Occipital lobe (tissue), 3 donors: ENCODE data around the gene OXGR1. TPM values are rescaled to one million over a fixed set of nuclear protein-coding genes. Genes with fewer than 3 reads are reported as not detected.

Source experiments
- DNase-seq: peaks from one replicate; lab custom pipeline; 2025; lab: John Stamatoyannopoulos, UW
- small RNA-seq: library from RNA; depleted of rRNA; stranded (forward); fragments of <200 nt; gene quantifications from one replicate; pipeline ENCODE3, GENCODE V24; 2014
- total RNA-seq: library from RNA; depleted of rRNA; stranded (reverse); fragments of >200 nt; gene quantifications from one replicate; pipeline ENCODE4 v1.2.3, GENCODE V29; 2014

OXGR1 gene
- total RNA-seq, 1 donor from 2014 or later: not detected

- DNase-seq: no peak
These were observed 30.3 kb downstream of the OXGR1 start for GRCh38 chr13:96963786-96964475.

- no peak for DNase-seq
These were observed 33.9 kb downstream of the OXGR1 start for GRCh38 chr13:96960379-96960778.

- DNase-seq: no peak
These were observed 35.9 kb downstream of the OXGR1 start for GRCh38 chr13:96958286-96958891.

- no peak for DNase-seq
These were observed 41.7 kb downstream of the OXGR1 start for GRCh38 chr13:96952595-96952994.

GRCh38 chr13:96948127-96948526, 46.1 kb downstream of the OXGR1 start:
- no peak for DNase-seq

- no peak for DNase-seq
These were observed 46.8 kb downstream of the OXGR1 start for GRCh38 chr13:96947343-96947910.

- DNase-seq: no peak
These were observed 47.5 kb downstream of the OXGR1 start for GRCh38 chr13:96946709-96947311.

GRCh38 chr13:96940961-96941360, 53.3 kb downstream of the OXGR1 start:
- no peak for DNase-seq

- no peak for DNase-seq
These were observed 58.4 kb downstream of the OXGR1 start for GRCh38 chr13:96935901-96936300.

Small RNA genes within 50 kb of the gene (small RNA-seq; reads per million reads assigned to genes)
- not detected for gene RN7SKP7

Other genes with a start within 250 kb of the OXGR1 start
- 29.2 TPM for gene MBNL2, start 227.9 kb upstream of the OXGR1 start, total RNA-seq